NCI-H524 (cell line): ENCODE data around the gene SLC36A2.
"Not testable (repeated sequence)": the region's sequence is repeated elsewhere in the genome, so short reads cannot be mapped to it uniquely, and the experiment has no call there.

Experiments
- DNase-seq, 2 experiments: peaks; one replicate each; lab custom pipeline; 2025; lab: John Stamatoyannopoulos, UW

Gene SLC36A2

DNA sequence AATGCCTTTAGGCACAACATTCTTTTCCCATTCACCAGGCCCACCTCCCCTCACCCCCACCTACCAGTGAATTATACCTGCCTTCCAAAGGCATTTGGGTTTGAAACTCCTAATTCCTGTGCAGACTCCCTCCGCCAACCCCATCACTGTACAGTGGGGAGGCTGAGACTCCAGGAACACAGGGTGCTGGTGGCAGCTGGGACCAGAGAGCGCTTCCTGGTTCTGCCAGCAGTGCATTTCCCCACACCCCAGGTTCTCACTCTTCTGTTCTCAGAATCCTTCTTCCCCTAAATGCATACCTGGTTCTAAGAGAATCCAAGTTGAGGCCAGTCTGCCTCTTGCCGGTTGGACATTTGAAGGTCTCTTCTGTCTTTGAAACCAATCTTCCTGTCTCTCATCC, 21.1 kb downstream of the SLC36A2 start:
- DNase-seq = no peak

DNA sequence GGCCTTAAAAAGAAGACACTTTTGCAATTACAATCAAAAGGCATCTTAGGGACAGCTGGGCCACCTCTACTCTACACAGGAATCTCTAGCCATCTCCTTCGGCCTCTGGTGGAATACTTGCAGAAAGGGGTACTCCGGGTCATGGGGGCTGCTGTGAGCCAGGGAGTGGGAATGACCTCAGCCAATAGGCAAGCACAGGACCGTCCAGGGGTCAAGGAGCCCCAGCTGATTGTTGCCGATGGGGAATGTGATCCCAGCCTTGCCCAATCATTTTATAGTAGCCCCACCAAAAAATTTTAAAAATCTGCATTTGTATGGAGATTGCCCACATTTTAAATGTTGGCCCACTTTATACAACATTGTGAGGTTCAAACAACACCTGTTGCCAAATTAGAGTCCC, 26.9 kb downstream of the SLC36A2 start:
- DNase-seq = no peak

GRCh38 chr5:151318850-151319732, 28.3 kb downstream of the SLC36A2 start:
- peak; percentile 27 to 79 for DNase-seq

GRCh38 chr5:151317871-151318270, 29.5 kb downstream of the SLC36A2 start:
- DNase-seq = no peak

- peak; percentile 12 to 63 for DNase-seq
Measured at GRCh38 chr5:151315998-151316597, 31.3 kb downstream of the SLC36A2 start.

GRCh38 chr5:151313357-151313756, 34.0 kb downstream of the SLC36A2 start:
- no peak for DNase-seq

DNA sequence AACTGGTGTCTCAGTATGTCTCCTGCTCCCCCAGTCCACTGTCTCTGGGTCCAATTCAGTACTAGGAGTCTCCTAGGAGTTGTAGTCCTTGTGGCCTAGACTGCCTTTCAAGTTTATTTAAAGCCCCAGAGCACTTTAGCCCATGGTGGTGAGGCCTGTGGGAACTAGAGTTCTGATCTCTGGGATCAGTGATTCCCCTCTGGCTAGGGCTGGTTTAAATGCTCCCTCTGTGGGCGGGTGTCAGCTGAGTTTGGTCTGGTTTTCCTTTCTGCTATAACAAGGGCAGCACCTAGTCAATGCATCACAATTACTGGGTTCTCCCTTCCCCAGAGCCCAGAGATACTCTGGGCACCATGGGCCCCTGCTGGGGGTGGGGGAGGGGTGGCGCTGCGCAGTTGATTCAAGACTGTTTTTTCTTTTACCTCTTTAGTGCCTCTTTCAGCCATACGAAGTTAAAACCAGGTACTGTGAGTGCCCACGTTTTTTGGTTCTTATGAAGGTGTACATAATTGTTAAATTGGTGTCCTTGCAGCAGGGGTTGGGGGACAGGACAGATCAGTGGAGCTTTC, 34.5 kb downstream of the SLC36A2 start:
- DNase-seq = no peak

DNA sequence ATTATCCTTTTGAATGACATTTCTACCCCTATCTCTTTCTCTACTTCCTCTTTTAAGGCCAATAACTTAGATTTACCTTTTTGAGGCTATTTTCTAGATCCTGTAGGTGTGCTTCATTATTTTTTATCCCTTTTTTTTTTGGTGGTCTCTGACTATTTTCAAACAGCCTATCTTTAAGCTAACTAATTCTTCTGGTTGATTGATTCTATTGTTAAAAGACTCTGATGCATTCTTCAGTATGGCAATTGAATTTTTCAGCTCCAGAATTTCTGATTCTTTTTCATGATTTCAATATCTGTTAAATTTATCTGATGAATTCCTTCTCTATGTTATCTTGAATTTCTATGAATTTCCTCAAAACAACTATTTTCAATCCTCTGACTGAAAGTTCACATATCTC, 36.4 kb downstream of the SLC36A2 start:
- DNase-seq = no peak

DNA sequence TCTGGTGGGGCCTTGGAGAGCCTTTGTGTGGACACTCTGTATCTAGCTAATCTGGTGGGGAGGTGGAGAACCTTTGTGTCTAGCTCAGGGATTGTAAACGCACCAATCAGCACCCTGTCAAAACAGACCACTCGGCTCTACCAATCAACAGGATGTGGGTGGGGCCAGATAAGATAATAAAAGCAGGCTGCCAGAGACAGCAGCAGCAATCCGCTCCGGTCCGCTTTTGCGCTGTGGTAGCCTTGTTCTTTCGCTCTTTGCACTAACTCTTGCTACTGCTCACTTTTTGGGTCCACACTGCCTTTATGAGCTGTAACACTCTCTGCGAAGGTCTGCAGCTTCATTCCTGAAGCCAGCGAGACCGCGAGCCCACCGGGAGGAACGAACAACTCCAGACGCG, 37.5 kb downstream of the SLC36A2 start:
- not testable (repeated sequence) for DNase-seq

GRCh38 chr5:151309266-151309665, 38.1 kb downstream of the SLC36A2 start:
- not testable (repeated sequence) for DNase-seq

GRCh38 chr5:151303666-151304065, 43.7 kb downstream of the SLC36A2 start, which contains the start of gene SLC36A3:
Gene SLC36A3 (minus strand): TSS chr5:151303766. CDS start chr5:151303354, 412 bp downstream.
- no peak for DNase-seq

DNA sequence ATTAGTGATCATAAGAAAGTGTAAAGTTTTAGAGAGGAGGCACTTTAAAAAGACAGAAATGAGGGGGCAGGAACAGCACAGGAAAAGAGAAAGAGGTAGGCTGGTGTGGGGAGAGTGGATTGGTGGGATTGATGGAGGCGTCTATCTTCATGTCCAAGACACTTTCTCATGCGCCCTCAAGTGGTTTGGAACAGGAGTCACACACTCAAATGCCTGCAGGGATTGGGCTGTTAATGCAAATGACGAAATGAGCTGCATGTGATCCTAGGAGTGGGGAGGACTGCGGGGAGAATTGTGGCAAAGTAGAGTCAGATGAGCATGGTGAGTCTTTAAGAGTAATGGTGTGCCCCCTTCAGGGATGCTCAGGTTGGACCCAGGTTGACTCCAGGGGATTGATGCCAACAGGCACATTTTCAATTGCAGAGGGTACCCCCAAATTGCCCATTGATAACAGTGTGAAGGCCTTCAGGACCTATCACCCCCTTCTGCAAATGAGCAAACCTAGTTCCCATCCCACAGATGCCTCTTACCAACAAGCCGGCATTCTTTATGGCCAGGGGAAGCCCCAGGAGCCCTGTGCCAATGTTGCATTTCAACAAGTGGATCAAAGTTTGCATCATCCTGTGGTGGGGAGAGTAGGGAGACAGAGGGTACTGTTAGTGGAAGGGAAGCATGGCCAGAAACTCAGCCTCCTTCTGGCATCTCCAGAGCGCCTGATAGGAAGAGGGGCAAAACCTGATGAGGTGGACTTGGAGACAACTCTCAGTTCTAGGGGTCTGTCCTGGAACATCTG, 49.1 kb downstream of the SLC36A2 start:
- peak; percentile 15 to 68 for DNase-seq

- DNase-seq = no peak
Measured at GRCh38 chr5:151296974-151297373, 50.4 kb downstream of the SLC36A2 start.

DNA sequence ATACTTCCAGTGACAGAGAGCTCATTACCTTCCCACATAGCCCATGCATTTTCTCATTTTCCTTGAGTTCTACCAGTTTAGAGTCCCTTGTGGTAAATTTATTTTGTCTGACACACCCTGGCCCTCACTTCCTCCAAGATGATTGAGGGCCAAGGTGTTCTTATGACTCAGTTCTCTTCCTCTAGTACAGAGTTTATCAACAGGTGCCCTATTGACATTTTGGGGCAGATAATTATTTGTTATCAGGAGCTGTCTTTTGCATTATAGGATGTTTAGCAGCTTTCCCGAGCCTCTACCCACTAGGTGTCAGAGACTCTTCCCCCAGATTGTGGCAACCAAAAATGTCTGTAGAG, 50.9 kb downstream of the SLC36A2 start:
- no peak for DNase-seq

- DNase-seq = no peak
Measured at GRCh38 chr5:151295791-151296477, 51.4 kb downstream of the SLC36A2 start.

DNA sequence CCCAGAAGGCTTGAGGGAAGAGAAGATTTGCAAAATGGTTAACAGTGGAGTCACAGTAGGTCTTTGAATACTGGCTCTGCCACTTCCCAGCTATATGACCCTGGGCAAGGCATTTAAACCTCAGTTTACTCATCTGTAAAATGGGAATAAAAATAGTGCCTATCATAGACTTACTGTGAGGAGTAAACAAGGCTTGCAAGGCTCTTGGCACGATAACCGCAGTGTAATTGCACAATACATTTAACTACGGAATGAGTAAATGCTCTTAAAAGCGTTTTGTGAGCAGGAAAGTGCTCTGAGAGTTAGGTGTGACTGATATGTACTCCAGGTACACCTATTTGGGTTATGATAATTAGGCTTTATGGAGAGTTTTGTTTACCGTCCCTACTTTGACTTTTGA, 52.2 kb downstream of the SLC36A2 start:
- no peak for DNase-seq

- no peak for DNase-seq
Measured at GRCh38 chr5:151293624-151294023, 53.7 kb downstream of the SLC36A2 start.

DNA sequence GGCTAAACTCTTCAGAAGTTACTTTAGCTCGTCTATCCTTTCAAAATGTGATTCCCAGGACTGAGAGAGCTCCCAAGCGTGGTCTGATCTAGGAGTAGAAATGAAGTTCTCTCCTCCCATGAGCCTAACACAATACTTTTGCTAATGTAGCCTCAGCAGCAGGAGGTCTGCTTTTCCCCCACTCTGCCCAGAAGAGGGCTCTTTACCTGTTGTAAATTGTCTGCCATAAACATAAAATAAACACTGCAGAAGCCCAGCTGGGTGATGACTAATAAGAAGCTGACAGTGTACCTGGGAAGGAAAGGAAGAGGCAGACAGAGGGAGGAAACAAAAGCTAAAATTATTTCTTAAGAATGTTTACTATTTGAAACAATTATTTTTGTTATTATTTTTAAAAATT, 59.2 kb downstream of the SLC36A2 start:
- peak in 1 of 2 experiments; percentile 12 for DNase-seq

GRCh38 chr5:151286246-151286645, 61.1 kb downstream of the SLC36A2 start:
- DNase-seq = no peak

DNA sequence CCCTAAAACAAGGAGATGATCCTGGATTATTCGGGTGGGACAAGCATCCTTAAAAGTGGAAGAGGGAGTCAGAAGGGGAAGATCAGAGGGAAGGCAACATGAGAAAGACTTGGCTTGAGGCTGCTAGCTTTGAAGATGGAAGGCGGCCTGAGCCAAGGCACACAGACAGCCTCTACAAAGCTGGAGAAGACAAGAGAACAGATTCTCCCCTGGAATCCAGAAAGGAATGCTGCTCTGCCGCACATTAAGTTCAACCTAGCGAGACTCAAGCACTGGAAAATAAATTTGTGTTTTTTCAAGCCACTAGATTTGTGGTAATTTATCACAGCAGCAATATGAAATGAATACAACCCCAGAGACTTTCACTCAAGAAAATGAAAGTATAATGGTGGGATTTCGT, 61.7 kb downstream of the SLC36A2 start:
- no peak for DNase-seq

- DNase-seq = no peak
Measured at GRCh38 chr5:151284392-151284967, 62.9 kb downstream of the SLC36A2 start.
